ENCODE results near the gene COX7A2L. TPM values are rescaled to one million over a fixed set of nuclear protein-coding genes. Genes with fewer than 3 reads are reported as not detected.

The COX7A2L gene
- total RNA-seq, 4 donors from 2014 or later = 46.6 to 196 (median 126) TPM

DNA sequence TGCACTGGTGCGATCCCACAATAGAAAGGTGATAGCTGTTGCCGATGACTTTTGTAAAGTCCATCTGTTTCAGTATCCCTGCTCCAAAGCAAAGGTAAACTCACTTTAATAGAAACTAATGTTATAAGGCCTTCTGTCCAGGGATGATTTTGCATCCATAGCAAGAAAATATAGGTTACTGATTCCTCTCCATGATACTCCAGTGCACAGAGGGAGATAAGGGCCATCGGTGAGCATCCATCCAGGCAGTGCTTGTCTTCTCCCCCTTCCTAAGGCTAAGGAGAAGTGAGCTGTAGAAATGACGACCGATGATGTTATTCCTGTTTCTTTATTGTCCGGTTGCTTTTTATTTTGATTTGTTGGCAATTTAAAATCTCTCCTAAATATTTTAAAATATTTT, 32.1 kb downstream of the COX7A2L start:
- H3K36me3 ChIP-seq = no peaks in the 10 kb centered on the region
- no peak for DNase-seq
- H3K4me1 ChIP-seq = peaks cover 0 to 9% of the 10 kb centered on the region in 2 donors
- peak overlapping the region; percentile 32 to 72 for H3K27ac ChIP-seq
- no peaks in the 10 kb centered on the region for H3K9me3 ChIP-seq
- TF ChIP-seq, protein P1, sequence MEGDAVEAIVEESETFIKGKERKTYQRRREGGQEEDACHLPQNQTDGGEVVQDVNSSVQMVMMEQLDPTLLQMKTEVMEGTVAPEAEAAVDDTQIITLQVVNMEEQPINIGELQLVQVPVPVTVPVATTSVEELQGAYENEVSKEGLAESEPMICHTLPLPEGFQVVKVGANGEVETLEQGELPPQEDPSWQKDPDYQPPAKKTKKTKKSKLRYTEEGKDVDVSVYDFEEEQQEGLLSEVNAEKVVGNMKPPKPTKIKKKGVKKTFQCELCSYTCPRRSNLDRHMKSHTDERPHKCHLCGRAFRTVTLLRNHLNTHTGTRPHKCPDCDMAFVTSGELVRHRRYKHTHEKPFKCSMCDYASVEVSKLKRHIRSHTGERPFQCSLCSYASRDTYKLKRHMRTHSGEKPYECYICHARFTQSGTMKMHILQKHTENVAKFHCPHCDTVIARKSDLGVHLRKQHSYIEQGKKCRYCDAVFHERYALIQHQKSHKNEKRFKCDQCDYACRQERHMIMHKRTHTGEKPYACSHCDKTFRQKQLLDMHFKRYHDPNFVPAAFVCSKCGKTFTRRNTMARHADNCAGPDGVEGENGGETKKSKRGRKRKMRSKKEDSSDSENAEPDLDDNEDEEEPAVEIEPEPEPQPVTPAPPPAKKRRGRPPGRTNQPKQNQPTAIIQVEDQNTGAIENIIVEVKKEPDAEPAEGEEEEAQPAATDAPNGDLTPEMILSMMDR (IDR thresholded peaks at IDR 0.05) = no peak
- no peak for TF ChIP-seq POLR2A (IDR thresholded peaks at IDR 0.05)
- intact Hi-C loops (cut with DNase I; ENCODE audit: low total_unique reads) = loop anchor here (5.0 kb wide), 1 partner anchor 232 kb away; no protein-coding TSS in a partner anchor
- no peaks in the 10 kb centered on the region for H3K27me3 ChIP-seq
- no peak overlapping the region for H3K4me3 ChIP-seq

- no peaks in the 10 kb centered on the region for H3K27me3 ChIP-seq
- peaks cover 0 to 9% of the 10 kb centered on the region in 2 donors for H3K4me1 ChIP-seq
- no peaks in the 10 kb centered on the region for H3K9me3 ChIP-seq
- TF ChIP-seq, protein P1 (IDR thresholded peaks at IDR 0.05) = peak; percentile 43 to 56 (median 48)
- no peak for TF ChIP-seq POLR2A (IDR thresholded peaks at IDR 0.05)
- no peak overlapping the region for H3K4me3 ChIP-seq
- H3K27ac ChIP-seq = no peak overlapping the region
- no peaks in the 10 kb centered on the region for H3K36me3 ChIP-seq
- no peak for DNase-seq
- intact Hi-C loops (cut with DNase I; ENCODE audit: low total_unique reads) = loop anchor here (5.0 kb wide), 1 partner anchor 231 kb away; no protein-coding TSS in a partner anchor
Measured at GRCh38 chr2:42328148-42328833, 32.7 kb downstream of the COX7A2L start.

DNA sequence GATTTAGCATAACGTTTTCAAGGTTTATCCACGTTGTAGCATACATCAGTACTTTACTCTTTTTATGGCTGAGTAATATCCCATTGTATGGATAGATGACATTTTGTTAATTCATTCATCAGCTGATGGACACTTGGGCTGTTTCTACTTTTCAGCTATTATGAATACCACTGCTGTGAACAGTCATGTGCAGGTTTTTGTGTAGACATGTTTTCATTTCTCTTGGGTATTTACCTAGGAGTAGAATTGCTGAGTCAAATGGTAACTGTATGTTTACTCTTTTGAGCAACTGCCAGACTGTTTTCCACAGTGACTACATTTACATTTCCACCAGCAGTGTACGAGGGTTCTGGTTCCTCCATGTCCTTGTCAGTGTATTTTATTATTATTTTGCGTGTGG, 33.9 kb downstream of the COX7A2L start:
- Histone ChIP-seq H3K27me3 (no peaks in the 10 kb centered on the region), H3K4me3 (no peak overlapping the region), H3K27ac (no peak overlapping the region), H3K36me3 (no peaks in the 10 kb centered on the region), H3K9me3 (no peaks in the 10 kb centered on the region), H3K4me1 (peaks cover 0 to 9% of the 10 kb centered on the region in 2 donors)
- intact Hi-C loops (cut with DNase I; ENCODE audit: low total_unique reads) = loop anchor here (5.0 kb wide), 1 partner anchor 230 kb away; no protein-coding TSS in a partner anchor
- no peak for DNase-seq
- TF ChIP-seq, protein P1 (IDR thresholded peaks at IDR 0.05) = no peak
- no peak for TF ChIP-seq POLR2A (IDR thresholded peaks at IDR 0.05)

DNA sequence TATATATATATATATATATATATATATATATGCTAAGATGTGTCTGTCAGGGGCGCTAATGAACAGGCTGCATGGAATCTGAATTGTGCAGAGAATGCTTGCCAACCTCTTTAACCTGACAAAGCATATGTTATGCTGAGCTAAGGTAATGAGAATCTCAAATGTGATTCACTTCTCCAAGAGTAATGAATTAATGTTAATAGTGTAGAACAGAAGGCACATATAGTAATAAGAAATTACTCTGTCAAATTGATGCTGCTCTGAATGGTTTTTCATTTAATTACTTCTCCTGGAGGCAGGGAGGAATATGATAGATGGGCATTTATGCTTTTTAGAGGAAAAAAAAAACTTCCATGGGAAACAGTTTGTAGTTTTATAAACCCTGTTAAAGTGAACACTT, 35.4 kb downstream of the COX7A2L start:
- Histone ChIP-seq H3K9me3 (no peaks in the 10 kb centered on the region), H3K4me1 (peaks cover 0 to 9% of the 10 kb centered on the region in 2 donors), H3K4me3 (no peak overlapping the region), H3K27ac (no peak overlapping the region), H3K36me3 (no peaks in the 10 kb centered on the region), H3K27me3 (no peaks in the 10 kb centered on the region)
- DNase-seq = no peak
- intact Hi-C loops (cut with DNase I; ENCODE audit: low total_unique reads) = loop anchor here (5.0 kb wide), 1 partner anchor 228 kb away; no protein-coding TSS in a partner anchor
- TF ChIP-seq, protein P1 (IDR thresholded peaks at IDR 0.05) = no peak
- no peak for TF ChIP-seq POLR2A (IDR thresholded peaks at IDR 0.05)

DNA sequence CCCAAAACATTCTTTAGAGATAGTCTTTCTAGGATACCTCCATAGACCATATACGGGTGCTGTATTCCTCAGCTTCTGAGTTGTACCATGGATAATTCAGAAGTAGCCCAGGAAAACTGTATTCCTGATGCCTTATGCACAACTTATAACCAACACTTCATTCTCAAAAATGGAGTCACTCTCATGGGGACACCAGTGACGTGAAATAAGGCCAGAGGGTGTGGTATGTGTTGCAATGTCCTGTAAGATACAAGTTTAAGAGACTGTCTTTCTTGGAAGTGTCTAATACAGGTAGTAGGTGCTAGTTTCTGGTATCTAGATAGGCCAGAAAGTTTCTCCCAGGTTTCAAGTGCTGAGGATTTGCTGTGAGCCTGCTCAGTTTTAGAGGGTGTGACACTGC, 36.1 kb downstream of the COX7A2L start:
- Histone ChIP-seq H3K27me3 (no peaks in the 10 kb centered on the region), H3K4me1 (peaks cover 0 to 2% of the 10 kb centered on the region in 2 donors), H3K27ac (no peak overlapping the region), H3K9me3 (no peaks in the 10 kb centered on the region), H3K36me3 (no peaks in the 10 kb centered on the region), H3K4me3 (no peak overlapping the region)
- intact Hi-C loops (cut with DNase I; ENCODE audit: low total_unique reads) = loop anchor here (5.0 kb wide), 1 partner anchor 228 kb away; no protein-coding TSS in a partner anchor
- no peak for DNase-seq
- no peak for TF ChIP-seq POLR2A (IDR thresholded peaks at IDR 0.05)
- TF ChIP-seq, protein P1 (IDR thresholded peaks at IDR 0.05) = no peak

Measured in uterus (tissue), 4 donors.